ENCODE results near the gene LDB2.

DNA sequence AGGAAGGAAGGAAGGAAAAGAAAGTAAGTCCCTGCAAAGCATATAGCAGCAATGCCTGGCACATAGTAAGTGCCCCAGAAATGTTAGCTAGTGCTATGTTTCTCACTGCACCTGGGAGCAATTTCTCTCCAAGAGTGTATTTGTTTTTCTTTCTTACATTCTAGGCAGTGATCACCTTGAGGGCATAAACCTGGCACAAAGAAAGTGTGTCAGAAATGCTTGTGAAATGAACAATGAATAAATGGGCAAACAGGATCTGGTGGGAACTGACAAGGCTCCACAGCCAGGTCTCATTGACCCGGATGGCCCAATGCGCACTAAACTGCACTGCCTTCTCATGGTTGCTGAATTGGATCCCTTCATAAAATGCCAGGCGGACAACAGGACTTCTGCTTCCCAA lies 316.4 kb downstream of the LDB2 start:
- TF ChIP-seq, protein P1, sequence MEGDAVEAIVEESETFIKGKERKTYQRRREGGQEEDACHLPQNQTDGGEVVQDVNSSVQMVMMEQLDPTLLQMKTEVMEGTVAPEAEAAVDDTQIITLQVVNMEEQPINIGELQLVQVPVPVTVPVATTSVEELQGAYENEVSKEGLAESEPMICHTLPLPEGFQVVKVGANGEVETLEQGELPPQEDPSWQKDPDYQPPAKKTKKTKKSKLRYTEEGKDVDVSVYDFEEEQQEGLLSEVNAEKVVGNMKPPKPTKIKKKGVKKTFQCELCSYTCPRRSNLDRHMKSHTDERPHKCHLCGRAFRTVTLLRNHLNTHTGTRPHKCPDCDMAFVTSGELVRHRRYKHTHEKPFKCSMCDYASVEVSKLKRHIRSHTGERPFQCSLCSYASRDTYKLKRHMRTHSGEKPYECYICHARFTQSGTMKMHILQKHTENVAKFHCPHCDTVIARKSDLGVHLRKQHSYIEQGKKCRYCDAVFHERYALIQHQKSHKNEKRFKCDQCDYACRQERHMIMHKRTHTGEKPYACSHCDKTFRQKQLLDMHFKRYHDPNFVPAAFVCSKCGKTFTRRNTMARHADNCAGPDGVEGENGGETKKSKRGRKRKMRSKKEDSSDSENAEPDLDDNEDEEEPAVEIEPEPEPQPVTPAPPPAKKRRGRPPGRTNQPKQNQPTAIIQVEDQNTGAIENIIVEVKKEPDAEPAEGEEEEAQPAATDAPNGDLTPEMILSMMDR (IDR thresholded peaks at IDR 0.05) = no peak
- TF ChIP-seq POLR2A (IDR thresholded peaks at IDR 0.05) = no peak
